MM.1S (cell line): ENCODE measurements around the gene KLHL25.

Experiments
- DNase-seq: peaks from one replicate; pipeline ENCODE4 v3.0.0-alpha.2; 2015
- H2AFZ ChIP-seq: fragments of 300-600 bp; sonication (generic); 2 replicates; pipeline ENCODE4 v1.6.0; 2016; ENCODE audit warnings: antibody characterized with exemption, low read length
- H3F3A ChIP-seq: fragments of 300-600 bp; sonication (generic); 2 replicates; pipeline ENCODE4 v1.6.1; 2016; ENCODE audit warnings: mild to moderate bottlenecking, antibody characterized with exemption, low read length, moderate library complexity, mixed read lengths; ENCODE audit not compliant: insufficient read depth
- H3K27ac ChIP-seq: fragments of 300-600 bp; sonication (generic); 2 replicates; pipeline ENCODE4 v1.5.1; 2016; ENCODE audit warnings: mild to moderate bottlenecking, low read length
- H3K27me3 ChIP-seq: fragments of 300-600 bp; sonication (generic); replicated peaks from 2 replicates; pipeline ENCODE4 v1.6.0; 2016; ENCODE audit warnings: low read length; ENCODE audit not compliant: insufficient read depth
- H3K36me3 ChIP-seq: fragments of 300-600 bp; sonication (generic); replicated peaks from 2 replicates; pipeline ENCODE4 v1.6.1; 2016; ENCODE audit warnings: mild to moderate bottlenecking, low read length, mixed read lengths; ENCODE audit not compliant: insufficient read depth
- H3K4me1 ChIP-seq: fragments of 300-600 bp; sonication (generic); 2 replicates; pipeline ENCODE4 v1.6.1; 2016; ENCODE audit warnings: low read length, mixed read lengths
- H3K4me2 ChIP-seq: fragments of 300-600 bp; sonication (generic); 2 replicates; pipeline ENCODE4 v1.6.0; 2016; ENCODE audit warnings: low read depth, low read length
- H3K4me3 ChIP-seq: fragments of 300-600 bp; sonication (generic); 2 replicates; pipeline ENCODE4 v1.5.1; 2016; ENCODE audit warnings: low read length, mixed read lengths
- H3K79me2 ChIP-seq: fragments of 300-600 bp; sonication (generic); 2 replicates; pipeline ENCODE4 v1.6.1; 2016; ENCODE audit warnings: mixed run types, low read length, mixed read lengths
- H3K9ac ChIP-seq: fragments of 300-600 bp; sonication (generic); 2 replicates; pipeline ENCODE4 v1.6.1; 2016; ENCODE audit warnings: low read length, mixed read lengths
- H3K9me2 ChIP-seq: fragments of 300-600 bp; sonication (generic); replicated peaks from 2 replicates; pipeline ENCODE4 v1.6.1; 2016; ENCODE audit warnings: mild to moderate bottlenecking, low read length, mixed read lengths; ENCODE audit not compliant: insufficient read depth
- H3K9me3 ChIP-seq: fragments of 300-600 bp; sonication (generic); replicated peaks from 2 replicates; pipeline ENCODE4 v1.6.1; 2016; ENCODE audit warnings: mild to moderate bottlenecking, low read length, mixed read lengths; ENCODE audit not compliant: insufficient read depth
- H4K20me1 ChIP-seq: fragments of 300-600 bp; sonication (generic); 2 replicates; pipeline ENCODE4 v1.6.1; 2016; ENCODE audit warnings: mild to moderate bottlenecking, low read length, moderate library complexity, mixed read lengths; ENCODE audit not compliant: insufficient read depth
- CTCF ChIP-seq: fragments of 300-600 bp; sonication (generic); IDR thresholded peaks from 2 replicates; pipeline ENCODE4 v1.5.1; 2016; ENCODE audit warnings: antibody characterized with exemption, low read length, mixed read lengths
- EZH2 ChIP-seq: fragments of 300-600 bp; sonication (generic); optimal IDR thresholded peaks from 2 replicates; pipeline ENCODE3; 2017; ENCODE audit warnings: low read depth, mild to moderate bottlenecking, antibody characterized with exemption, low read length, mixed read lengths
- EZH2phosphoT487 ChIP-seq: fragments of 300-600 bp; sonication (generic); IDR thresholded peaks from 2 replicates; pipeline ENCODE4 v1.6.1; 2018; ENCODE audit warnings: antibody characterized with exemption, low read length

Gene KLHL25

GRCh38 chr15:85770096-85771041, 24.4 kb downstream of the KLHL25 start:
- Histone ChIP-seq H2AFZ (no peak overlapping the region), H3K9me2 (no peaks in the 10 kb centered on the region), H3K4me2 (no peak overlapping the region), H3K4me1 (no peaks in the 10 kb centered on the region), H3K4me3 (no peak overlapping the region), H3K27me3 (no peaks in the 10 kb centered on the region), H3F3A (no peaks in the 10 kb centered on the region), H3K9ac (no peak overlapping the region), H4K20me1 (no peaks in the 10 kb centered on the region), H3K36me3 (no peaks in the 10 kb centered on the region), H3K79me2 (peaks cover 3% of the 10 kb centered on the region; the same call in 1 of the 2 replicates), H3K9me3 (no peaks in the 10 kb centered on the region), H3K27ac (no peak overlapping the region)
- DNase-seq = no peak
- no peak for TF ChIP-seq EZH2phosphoT487
- no peak for TF ChIP-seq EZH2

- Histone ChIP-seq H3K27me3 (no peaks in the 10 kb centered on the region), H2AFZ (no peak overlapping the region), H3K36me3 (no peaks in the 10 kb centered on the region), H3K9me3 (no peaks in the 10 kb centered on the region), H3K9me2 (no peaks in the 10 kb centered on the region), H4K20me1 (no peaks in the 10 kb centered on the region), H3K9ac (no peak overlapping the region), H3K4me1 (no peaks in the 10 kb centered on the region), H3F3A (no peaks in the 10 kb centered on the region), H3K4me2 (no peak overlapping the region), H3K4me3 (no peak overlapping the region), H3K79me2 (no peaks in the 10 kb centered on the region), H3K27ac (no peak overlapping the region)
- TF ChIP-seq EZH2 = no peak
- TF ChIP-seq EZH2phosphoT487 = no peak
- TF ChIP-seq CTCF = no peak
- DNase-seq = no peak
Observed at GRCh38 chr15:85769182-85769900, 25.4 kb downstream of the KLHL25 start.

GRCh38 chr15:85768595-85769168, 26.0 kb downstream of the KLHL25 start:
- no peak for DNase-seq
- Histone ChIP-seq H3K4me3 (no peak overlapping the region), H3F3A (no peaks in the 10 kb centered on the region), H3K36me3 (no peaks in the 10 kb centered on the region), H3K27ac (no peak overlapping the region), H4K20me1 (no peaks in the 10 kb centered on the region), H2AFZ (no peak overlapping the region), H3K9ac (no peak overlapping the region), H3K9me3 (no peaks in the 10 kb centered on the region), H3K4me1 (no peaks in the 10 kb centered on the region), H3K9me2 (no peaks in the 10 kb centered on the region), H3K79me2 (no peaks in the 10 kb centered on the region), H3K27me3 (no peaks in the 10 kb centered on the region), H3K4me2 (no peak overlapping the region)
- no peak for TF ChIP-seq EZH2
- no peak for TF ChIP-seq CTCF
- no peak for TF ChIP-seq EZH2phosphoT487
